HG03342 (cell line): ENCODE measurements around the gene AIP.

Source experiments
- ATAC-seq: cut with Tn5 transposase; IDR thresholded peaks from one replicate; pipeline ENCODE4 v1.9.1; 2021; ENCODE audit warnings: mild to moderate bottlenecking, moderate library complexity; ENCODE audit not compliant: unreplicated experiment

The AIP gene

DNA sequence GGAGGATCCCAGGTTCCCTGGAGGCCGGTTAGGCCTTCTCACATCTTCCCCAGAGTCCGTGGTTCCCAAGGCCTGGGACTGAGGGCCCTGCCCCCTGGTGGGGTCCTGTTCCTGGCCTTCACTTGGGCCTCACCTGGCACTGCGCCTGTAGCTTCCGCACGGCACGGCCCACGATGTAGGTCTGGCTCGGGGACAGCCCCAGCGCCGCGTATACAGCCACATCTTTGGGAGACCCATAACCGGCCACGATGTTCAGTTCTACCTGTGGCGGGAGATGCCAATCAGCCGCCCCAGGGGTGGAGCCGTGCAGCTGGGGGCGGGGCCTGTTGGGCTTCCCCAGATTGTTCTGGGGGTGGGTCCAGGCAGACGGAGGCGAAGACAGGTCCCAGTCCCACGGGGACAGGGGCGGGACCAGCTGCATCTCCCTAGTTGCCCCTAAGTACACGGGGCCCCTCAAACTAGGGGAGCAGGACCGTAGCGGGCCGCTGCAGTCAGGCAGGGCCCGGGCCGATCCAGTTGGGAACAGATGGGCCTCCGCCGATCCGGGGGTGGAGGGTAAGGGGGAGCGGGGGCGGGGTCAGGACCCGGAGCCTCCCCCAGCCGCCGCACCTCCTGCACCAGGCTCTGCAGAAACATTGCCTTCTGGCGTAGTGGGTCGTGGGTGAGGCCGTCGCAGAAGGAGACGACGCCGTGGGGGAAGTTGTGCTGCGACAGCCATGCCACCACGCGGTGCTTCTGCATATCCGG is 10.1 kb downstream of the AIP start:
- no peak for ATAC-seq

DNA sequence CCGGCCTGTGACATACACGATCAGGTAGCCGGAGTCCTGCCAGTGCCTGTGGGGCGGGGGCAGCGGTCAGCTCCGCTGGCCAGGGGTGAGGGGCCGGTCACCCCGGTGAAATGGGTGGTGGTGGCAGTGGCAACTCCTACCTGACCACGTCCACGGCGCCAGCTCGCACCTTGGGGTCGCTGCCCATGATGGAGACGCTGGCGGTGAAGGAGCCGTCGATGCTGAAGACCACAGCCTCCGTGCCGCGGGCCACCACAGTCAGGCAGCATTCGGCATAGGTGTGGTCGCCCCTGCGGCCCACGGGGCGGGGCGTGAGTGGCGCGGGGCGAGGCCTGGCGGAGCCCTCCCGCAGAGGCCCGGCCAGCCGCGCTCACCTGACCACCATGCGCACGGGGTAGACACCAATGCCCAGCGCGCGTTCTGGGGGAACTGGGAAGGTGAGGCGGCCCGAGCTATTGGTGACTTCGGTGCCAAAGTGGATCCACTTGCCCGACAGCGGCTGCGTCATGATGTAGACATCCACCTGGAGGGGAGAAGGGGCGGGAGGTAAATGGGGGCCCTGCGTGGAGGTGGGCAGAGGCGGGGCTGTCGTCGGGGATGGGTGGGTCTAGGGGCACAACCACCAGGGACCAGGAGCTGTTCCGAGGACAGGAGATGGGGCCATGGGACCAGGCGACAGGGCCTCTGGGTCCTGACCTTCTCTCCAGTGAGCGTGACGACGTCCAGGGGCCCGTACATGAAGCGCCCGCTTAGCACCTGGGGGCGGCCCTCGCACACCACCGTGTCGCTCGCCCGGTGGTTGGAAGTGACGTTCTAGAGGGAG is 10.9 kb downstream of the AIP start:
- ATAC-seq = no peak

DNA sequence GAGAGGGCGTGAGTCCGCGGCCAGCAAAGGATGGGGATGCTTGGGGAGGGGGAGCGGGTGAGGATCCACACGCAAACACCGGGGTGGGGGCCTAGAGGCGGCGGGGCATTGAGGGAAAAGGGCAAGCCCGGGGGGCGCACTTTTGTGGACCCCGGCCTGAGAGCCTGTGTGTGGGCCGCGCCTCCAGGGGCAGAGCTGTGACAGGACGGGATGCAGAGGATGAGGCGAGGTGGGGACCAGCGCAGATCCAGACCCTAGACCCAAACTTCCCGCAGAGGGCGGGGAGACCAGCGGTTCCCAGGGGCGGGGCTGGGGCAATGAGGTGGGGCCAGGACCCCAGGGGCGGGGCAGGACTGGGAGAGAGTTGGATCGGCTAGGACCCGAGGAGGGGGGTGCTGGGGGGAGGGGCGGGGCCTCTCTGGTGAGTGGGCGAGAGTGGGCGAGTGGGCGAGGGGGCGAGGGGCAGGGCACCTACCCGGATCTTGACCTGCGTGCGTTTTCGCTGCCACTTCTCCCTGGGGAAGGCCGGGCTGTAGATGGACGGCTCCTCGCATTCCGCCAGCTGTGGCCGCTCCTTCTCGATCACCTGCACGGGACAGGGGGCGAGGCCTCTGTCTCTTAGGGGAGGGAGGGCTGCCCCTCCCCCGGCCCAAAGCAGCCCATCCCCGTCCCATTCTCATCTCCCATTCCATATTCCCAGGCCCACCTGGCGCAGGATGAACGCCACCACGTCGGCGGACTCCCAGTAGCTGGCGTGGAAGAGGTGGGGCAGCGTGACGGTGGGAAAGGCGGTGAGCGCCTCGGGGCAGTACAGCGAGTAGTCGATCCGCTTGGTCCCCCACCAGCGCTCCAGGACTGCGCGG is 11.8 kb downstream of the AIP start:
- no peak for ATAC-seq

DNA sequence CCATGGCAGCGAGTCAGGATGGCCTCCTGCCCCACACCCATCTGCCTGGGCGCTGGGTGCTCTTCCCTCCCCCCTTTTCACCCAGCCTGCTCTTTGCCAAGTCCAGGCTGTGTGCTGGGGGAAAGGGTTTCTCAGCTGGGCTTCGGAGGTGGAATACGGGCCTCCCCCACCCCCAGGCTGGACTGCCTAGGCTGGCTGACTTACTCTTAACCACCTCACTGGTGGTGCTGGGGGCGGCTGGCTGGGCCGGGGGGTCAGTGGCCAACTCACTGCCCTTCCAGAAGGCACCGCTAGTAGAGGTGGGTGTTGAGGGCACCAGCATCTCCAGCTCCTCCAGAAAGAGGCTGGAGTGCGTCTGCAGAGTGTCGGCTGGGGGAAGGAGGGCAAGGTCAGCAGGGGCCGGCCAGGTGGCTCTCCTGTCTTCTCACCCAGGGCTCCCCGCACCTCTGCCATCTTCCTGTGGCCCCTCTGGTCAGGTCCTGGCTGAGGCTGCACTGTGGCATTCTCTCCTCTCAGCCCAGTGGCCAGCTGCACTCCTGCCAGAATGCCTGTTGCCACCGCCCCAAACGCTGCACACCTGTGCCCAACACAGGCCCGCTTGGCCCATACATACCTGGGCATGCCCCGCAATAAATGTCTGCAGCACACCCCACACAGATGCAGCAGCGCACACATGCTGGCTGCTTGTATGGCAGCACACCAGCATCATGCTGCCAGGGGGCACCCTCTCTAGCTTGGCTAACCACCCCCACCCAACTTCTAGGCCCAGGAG is 12.6 kb downstream of the AIP start:
- ATAC-seq = no peak

DNA sequence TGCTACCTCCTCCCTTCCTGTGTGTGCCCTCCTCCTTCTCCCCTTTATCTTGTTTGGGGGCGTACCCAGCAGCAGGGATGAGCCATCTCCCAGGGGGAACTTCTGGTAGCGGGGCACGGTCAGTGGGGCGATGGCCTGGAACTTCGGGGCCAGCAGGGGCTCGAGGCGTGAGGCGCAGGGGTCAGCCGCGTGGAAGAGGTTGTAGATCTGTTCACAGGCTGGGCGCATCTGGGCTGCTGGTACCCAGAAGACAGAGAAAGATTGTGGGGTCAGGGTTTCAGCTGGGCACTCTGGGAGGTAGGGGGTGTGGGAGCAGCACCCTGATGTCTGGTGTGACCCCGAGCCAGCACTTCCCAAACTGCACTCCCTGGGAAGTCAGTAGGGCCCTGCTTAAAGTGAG is 13.3 kb downstream of the AIP start:
- no peak for ATAC-seq

DNA sequence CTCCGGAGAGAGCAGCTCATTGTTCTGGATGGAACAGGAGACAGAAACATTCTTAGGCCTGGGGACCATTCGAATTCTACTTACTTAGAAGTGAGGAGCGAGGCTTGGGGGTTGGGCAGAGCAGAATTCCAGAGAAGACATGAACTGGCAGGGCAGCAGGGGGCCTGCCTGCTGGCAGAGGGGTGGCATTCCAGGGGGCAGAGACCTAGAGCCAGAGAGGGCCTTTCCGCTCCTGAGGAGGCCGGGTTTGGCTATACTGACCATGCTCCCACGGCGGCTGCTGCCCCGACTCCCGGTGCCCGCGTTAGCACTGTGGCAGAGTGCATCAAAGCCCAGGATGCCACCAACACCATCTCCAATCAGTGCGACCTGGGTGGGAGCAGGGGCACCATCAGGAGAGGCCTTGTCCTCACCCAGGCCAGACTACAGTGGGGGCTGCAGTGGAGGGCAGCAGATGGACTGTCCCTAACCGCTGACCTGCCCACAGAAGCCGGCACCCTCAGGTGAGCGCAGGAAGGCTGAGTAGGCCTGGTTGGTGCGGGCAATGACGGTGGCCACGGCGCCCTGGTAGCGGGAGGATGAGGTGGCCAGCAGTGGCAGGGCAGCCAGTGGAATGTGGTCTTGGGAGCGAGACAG is 14.9 kb downstream of the AIP start:
- no peak for ATAC-seq

DNA sequence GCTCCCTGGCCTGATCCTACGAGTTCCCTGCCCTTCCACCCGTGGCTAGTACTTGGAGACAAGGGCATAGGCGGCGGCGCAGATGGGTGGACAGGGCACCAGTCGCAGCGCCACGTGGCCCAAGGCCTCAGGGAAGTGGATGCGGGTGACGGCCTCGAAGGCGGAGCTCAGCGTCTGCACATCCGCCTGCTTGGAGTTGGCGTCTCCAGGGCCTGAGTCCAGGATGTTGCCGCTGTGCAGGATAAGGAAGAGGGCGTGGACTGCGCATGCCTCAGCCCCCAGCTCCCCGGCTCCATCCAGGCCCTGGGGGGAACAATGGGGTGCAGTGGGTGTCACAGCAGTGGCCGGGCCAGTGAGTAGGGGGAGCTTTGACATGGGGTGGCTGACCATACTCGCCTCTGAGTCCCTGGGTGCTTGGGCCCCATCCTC is 15.7 kb downstream of the AIP start:
- no peak for ATAC-seq

DNA sequence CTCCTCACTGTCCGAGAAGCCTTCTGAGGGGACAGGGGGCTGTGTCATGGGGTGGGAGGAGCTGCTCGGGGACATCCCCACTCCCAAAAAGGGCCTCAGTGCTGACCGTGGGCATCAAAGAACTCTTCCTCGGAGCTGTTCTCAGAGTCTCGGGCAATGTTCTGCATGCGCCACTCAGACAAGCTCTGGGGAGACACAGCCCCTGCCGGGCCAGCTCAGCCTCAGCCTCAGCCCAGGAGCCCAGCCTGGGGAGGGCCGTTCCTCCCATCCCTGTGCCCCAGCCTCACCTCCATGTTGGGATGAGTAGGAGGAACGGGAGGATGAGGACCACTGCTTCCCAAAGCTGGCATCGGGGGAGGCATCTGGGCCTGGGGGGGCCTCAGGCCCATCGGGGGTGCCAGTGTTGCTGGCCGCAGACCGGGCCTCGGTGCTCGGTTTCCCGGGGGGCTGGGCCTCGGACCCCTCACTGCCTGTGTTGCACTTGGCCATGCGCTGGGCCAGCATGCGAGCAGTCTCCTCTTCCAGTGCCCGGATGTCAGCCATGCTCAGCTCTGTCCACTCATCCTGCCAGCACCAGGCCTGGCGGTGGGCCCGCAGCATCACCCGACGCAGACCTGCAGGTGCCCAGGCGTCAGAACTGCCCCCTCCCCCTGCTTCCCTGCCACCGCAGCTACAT is 17.1 kb downstream of the AIP start:
- no peak for ATAC-seq

DNA sequence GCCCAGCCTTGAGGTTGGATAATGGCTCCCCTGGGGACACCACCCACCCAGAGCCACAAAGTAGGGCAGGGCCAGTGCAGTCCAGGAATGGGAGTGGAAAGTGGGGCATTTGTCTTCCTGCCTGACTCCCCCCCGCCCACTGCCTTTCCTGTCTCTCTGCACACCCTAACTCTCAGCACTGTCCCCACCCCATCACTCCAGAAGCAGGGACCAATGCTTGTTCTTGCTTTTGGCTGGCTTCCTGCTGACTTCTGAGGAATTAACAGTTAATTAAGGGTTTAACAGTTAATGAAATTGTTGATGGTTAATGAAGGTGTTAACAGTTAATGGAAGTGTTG is 17.6 kb downstream of the AIP start:
- no peak for ATAC-seq

DNA sequence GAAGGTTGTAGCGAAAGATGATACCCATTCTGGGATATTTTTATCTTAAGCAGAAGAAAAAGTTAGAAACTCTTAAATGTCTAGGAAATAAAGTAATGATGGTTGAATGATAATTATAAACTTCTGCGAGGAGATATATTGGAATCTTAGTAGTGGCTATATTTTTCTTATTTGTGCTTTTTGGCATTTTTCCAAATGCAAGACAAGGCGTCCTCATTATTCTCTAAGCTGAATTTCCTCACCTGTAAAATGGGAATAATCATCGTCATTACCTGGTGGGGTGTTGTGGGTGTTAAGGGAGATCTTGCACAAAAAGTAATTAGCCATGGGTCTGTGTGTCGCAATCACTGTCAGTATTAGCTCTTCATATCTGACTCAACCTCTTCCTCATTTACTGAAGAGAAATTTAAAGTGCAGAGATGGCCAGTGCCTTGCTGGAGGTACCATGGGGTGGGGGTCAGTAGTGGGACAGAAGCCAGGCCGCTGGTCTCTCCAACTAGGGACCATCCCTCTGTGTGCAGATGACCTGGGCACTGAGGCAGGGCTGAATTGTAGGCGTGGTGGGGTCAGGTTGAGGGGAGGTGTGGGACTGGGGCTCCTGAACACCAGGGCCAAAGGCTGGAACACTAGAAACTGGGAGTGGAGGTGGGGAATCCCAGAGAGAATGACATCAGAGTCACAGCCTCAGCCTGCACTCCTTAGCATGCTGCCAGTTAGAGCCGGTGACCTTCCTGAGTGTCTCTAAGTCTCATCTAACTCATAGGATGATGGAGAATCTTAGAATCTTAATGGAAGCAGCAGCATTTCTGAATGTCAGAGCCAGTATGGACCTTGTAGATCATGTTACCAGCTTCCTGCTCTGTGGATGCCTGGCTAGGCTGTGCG is 18.2 kb downstream of the AIP start:
- no peak for ATAC-seq

DNA sequence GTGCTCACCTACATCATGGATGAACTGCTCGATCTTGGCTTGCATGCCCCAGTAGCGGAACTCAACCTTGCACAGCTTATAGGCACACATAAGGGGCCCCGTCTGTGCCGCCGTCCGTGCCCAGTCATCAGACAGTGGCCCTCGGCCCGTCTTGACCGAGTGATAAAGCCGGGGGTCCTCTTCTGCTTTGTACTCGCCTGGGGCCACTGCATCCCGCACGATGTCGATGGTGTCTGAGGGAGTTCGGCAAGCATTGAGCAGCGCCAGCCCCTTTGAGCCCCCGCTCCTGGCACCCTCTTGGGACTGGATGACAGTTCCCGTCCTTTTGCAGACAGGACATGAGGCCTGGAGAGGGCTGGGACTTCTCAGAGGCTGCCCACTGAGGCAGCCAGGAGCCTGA is 19.0 kb downstream of the AIP start:
- ATAC-seq = no peak

DNA sequence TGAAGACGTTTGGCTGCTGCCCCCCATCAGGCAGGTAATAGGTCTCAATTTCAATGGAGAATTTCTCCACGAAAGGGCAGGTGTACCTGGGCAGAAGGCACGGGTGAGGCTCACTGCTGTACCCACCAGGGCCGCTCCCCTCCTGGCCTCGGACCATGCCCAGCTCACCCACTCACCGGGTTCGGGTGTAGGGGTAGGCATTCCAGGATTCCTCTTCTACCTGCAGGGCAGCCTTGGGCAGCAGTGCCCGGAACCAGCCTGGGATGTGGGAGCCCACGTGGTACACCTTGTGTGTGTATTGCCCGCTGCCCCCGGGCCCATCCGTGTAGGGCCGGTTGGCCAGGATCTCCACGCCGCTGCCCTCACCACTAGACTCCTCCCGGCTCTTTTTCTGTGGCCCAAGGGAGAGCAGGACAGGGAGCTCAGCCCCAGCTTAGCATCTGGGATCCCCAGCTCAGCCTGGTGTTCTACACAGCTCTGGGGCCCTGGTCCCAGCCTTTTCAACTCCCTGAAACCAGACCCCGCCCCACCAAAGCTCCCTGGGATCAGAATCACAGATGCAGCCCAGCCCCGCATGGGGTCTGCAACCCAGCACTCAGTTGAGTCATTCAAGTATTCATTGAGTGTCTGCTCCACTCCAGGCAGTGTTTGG is 19.6 kb downstream of the AIP start:
- no peak for ATAC-seq

DNA sequence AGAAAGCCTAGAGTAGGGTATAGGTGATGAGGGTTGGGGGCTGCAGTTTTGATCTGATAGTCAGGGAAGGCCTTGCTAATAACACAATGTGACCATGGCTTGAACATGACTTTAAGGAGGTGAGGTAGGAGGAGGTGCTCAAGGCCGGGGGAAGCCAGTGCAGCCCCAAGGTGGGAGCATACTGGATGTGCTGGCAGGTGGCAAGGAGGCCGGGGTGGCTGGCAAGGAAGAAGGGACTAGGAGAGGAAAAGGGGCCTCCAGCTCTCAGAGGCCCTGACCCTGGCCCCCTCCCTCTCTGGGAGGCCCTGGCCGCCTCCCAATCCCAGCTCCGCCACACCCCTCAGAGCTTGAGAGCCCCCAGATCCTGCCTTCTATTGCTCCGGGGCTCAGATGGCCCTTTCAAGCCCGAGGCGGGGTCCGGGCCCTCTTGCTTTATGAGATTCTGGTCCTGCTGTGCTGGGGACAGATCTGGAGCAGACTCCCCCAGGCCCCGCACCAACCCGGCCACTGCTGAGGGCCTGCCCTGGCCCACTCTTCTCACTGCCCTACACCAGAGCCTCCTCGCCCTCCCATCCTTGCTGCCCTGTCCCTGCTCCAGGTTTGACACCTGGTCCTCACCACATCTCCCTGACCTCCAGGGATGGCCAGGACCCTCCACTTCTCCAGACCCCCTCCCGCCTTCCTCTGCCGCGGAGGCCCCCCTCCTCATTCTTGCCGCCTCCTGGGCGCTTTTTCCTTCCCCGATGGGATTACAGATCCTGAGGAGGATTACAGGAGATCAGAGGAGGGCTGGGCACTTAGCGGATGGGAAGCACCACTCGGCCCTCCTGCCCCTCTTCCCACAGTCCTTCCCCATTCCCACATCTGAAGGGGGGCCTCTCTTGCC is 20.5 kb downstream of the AIP start:
- ATAC-seq = no peak

DNA sequence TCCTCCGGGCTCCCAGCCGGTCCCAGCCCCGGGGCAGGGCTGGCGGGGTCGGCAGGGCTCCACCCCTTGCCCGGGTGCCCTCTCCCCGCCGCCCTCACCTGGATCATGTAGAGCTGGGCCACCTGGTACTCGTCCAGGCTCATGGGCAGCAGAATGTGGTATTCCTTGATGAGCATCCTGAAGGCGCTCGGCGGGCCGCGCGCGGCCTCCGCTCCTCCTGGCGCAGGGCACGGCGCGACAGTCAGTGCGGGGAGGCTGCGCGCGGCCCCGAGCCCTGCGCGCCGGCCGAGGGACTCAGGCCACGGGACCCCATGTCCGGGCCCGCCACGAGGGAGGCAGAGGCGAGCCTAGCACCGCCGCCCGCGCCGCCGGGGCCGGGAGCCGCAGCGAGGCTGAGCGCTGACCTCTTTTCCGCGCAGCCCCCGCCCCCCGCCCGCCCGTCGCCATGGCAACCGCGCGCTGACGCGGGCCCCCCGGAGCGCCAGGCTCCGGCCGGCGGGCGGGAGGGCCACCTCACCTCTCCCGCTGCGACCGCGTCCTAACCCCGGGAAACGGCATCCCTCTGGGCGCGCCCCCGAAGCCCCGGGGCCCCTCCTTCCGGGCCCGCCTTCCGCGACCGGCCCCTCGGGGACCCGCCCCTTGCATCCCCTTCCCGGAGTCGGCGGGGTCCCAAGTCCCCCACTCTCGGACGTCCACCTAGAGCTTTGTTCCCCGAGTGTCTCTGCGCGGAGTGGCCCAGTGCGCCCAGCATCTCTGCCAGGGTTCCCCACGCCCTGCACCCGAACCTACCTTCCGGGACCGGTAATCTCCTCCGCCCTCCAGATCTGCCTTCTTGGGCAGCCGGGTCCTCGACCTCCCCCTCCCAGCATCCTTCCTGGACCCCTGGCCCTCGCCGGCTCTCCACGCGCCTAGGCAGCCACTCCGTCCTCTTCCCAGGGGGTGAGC is 21.5 kb downstream of the AIP start:
- ATAC-seq = no peak

DNA sequence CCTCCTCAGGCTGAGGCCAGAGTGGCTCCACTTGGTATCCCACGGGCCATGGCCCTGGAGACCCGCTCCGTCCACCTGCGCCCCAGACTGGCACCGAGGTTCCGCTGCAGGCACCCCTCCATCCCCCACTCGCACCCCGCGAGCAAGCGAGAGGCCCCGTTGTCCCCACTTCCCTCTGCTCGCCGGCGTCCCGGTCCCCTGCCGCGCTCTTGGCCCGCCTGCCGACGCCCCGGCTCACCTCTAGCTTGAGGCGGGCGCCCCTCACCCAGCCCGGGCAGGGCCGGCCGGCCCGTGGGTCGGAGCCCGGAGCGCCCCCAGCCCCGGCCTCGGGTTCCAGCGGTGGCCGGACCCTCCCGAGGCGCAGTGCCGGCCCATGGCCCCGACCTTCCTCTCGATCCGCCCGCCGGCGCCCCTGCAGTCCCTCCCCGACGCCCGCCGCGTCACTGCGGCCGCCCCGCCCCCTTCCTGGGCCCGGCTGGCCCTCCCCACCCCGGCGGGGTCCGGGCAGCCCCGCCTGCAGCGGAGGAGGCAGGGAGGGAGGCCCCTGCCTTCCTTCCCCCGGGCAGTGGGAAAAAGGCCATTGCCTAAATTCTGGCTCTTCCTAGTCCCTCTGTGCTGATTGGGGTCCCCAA is 22.2 kb downstream of the AIP start, which contains the start of gene PITPNM1:
TSS of gene PITPNM1 (minus strand) at position 414 of the 632 bp plus-strand sequence. CDS start 1,183 bp downstream, outside the sequence.
- no peak for ATAC-seq
